ENCODE results near the gene CARD10. TPM values are rescaled to one million over a fixed set of nuclear protein-coding genes. Genes with fewer than 3 reads are reported as not detected.

The CARD10 gene
- polyA plus RNA-seq, 1 of the 3 experiments (the other 2 are of a cell fraction): 14.5 TPM

- POLR2A ChIA-PET: no interaction called here
- no peaks in the 10 kb centered on the region for H3K27me3 ChIP-seq (ENCODE audit: insufficient read depth)
- H3K36me3 ChIP-seq (replicated peaks in 1 of 2; ENCODE audit: control insufficient read depth in 1 of 2, insufficient read depth in 2 of 2, low read length in 1 of 2): no peaks in the 10 kb centered on the region
- H3K4me2 ChIP-seq: no peak overlapping the region
- H3K9me2 ChIP-seq: no peaks in the 10 kb centered on the region
- no peak for TF ChIP-seq POLR2AphosphoS5 (IDR thresholded peaks at IDR 0.05; ENCODE audit: low read depth, low read length)
- TF ChIP-seq RFX5 (IDR thresholded peaks at IDR 0.05; ENCODE audit: low read length): no peak
- TF ChIP-seq ELF1 (IDR thresholded peaks at IDR 0.05): no peak
- TF ChIP-seq NFIC (IDR thresholded peaks at IDR 0.05; ENCODE audit: borderline replicate concordance): no peak
- no peak for TF ChIP-seq GABPA (IDR thresholded peaks at IDR 0.05; ENCODE audit: low read depth)
- TF ChIP-seq EP300 (IDR thresholded peaks at IDR 0.05; ENCODE audit: borderline replicate concordance in 1 of 2, low read depth in 1 of 2, low read length in 1 of 2): no peak
- TF ChIP-seq RAD21 (IDR thresholded peaks at IDR 0.05; ENCODE audit: low read length): no peak
- TF ChIP-seq, protein P1, sequence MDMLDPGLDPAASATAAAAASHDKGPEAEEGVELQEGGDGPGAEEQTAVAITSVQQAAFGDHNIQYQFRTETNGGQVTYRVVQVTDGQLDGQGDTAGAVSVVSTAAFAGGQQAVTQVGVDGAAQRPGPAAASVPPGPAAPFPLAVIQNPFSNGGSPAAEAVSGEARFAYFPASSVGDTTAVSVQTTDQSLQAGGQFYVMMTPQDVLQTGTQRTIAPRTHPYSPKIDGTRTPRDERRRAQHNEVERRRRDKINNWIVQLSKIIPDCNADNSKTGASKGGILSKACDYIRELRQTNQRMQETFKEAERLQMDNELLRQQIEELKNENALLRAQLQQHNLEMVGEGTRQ (IDR thresholded peaks at IDR 0.05; ENCODE audit: borderline replicate concordance, low read depth, low read length): no peak
- no peak for TF ChIP-seq EZH2phosphoT487 (IDR thresholded peaks at IDR 0.05; ENCODE audit: borderline replicate concordance, low read depth)
- DNase-seq: no peak
- 48% methylated on average over 1 of the region's 1 CpG for WGBS (ENCODE audit: low lambda C conversion rate)
- no peak overlapping the region for H3K9ac ChIP-seq
- CTCF ChIA-PET: interaction anchor here (3.2 to 9.3 kb wide), 2 partner anchors 22 to 136 kb away, joined by 13 to 203 read pairs; no protein-coding TSS in a partner anchor
- no peak overlapping the region for H2AFZ ChIP-seq (ENCODE audit: low read depth)
- H3K4me1 ChIP-seq (ENCODE audit: control insufficient read depth in 1 of 2, insufficient read depth in 2 of 2, low read depth in 1 of 2, low read length in 1 of 2): peaks cover 0 to 14% of the 10 kb centered on the region in 2 experiments; a peak in 2 of 4 replicates
- no peaks in the 10 kb centered on the region for H3K79me2 ChIP-seq (ENCODE audit: insufficient read depth)
- H3K27ac ChIP-seq (ENCODE audit: low read depth in 2 of 2, low read length in 1 of 2): no peak overlapping the region
- H3F3A ChIP-seq (replicated peaks; ENCODE audit: insufficient read depth): peaks cover 11% of the 10 kb centered on the region
- H3K4me3 ChIP-seq (ENCODE audit: low read depth in 2 of 2, low read length in 1 of 2): no peak overlapping the region
- no peaks in the 10 kb centered on the region for H3K9me3 ChIP-seq
- no peaks in the 10 kb centered on the region for H4K20me1 ChIP-seq (ENCODE audit: insufficient read depth)
Observed at GRCh38 chr22:37451218-37451617, 68.0 kb downstream of the CARD10 start.

DNA sequence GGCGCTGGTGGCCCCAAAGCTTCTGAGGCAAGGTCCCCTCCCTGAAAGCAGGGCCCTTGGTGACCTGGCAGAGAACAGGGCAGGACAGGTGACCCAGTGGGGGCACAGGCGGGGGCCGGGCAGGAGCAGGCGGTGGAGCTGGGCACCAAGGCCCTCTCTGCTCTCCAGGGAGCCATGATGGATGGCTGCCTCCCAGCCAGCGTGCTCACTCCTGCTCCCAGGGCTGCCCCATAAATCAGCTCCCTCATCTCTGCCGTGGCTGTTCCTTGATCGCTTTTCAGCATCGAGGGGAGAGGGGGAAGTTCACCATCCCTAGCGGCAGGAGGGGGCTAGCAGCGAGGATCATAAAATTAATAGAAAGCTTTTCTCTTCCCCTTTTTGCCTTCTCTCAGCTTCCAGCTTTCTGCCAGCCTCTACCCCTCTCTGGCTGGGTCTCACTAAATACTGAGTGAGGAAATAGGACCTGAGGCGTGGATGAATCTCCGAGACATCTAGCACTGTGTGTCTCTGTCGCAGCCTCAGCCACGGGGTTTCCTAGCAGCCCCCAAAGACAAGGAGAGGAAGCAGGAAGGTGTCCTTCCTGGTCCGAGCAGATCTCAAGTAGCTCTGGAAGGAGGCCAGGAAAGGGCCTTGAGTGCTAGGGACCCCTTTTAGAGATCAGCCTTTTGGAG lies 69.7 kb downstream of the CARD10 start:
- Histone ChIP-seq H3F3A (replicated peaks; ENCODE audit: insufficient read depth) (no peaks in the 10 kb centered on the region), H3K4me3 (ENCODE audit: low read depth in 2 of 2, low read length in 1 of 2) (no peak overlapping the region), H3K9me3 (no peaks in the 10 kb centered on the region), H3K9ac (no peak overlapping the region), H4K20me1 (ENCODE audit: insufficient read depth) (no peaks in the 10 kb centered on the region), H3K4me1 (ENCODE audit: control insufficient read depth in 1 of 2, insufficient read depth in 2 of 2, low read depth in 1 of 2, low read length in 1 of 2) (no peaks in the 10 kb centered on the region; a peak in 1 of 4 replicates), H3K27ac (ENCODE audit: low read depth in 2 of 2, low read length in 1 of 2) (no peak overlapping the region), H3K9me2 (no peaks in the 10 kb centered on the region), H3K27me3 (ENCODE audit: insufficient read depth) (no peaks in the 10 kb centered on the region), H3K4me2 (no peak overlapping the region), H3K36me3 (replicated peaks in 1 of 2; ENCODE audit: control insufficient read depth in 1 of 2, insufficient read depth in 2 of 2, low read length in 1 of 2) (no peaks in the 10 kb centered on the region), H2AFZ (ENCODE audit: low read depth) (no peak overlapping the region), H3K79me2 (ENCODE audit: insufficient read depth) (no peaks in the 10 kb centered on the region)
- ChIA-PET POLR2A (no interaction called here), CTCF (interaction anchor here (1.0 to 6.2 kb wide), 7 partner anchors 8 to 182 kb away, joined by 3 to 33 read pairs (median 6); no protein-coding TSS in a partner anchor)
- no peak for DNase-seq
- 69% methylated on average over 14 of the region's 15 CpGs for whole genome bisulfite sequencing (ENCODE audit: low lambda C conversion rate)
- TF ChIP-seq GATA2 (CRISPR knock-in tag; IDR thresholded peaks at IDR 0.05) (0 out of 2 replicates have a peak, but pooled peaks have one; percentile 6), NFIC (IDR thresholded peaks at IDR 0.05; ENCODE audit: borderline replicate concordance) (no peak)

Measured in SK-N-SH (cell line).